Uterus (tissue), 4 donors: ENCODE data around the gene TNFRSF4. TPM values are rescaled to one million over a fixed set of nuclear protein-coding genes. Genes with fewer than 3 reads are reported as not detected.

Source experiments
- DNase-seq, 2 donors: peaks; one replicate each; pipeline ENCODE4 v3.0.0-alpha.2; 2019 to 2020
- H3K27ac ChIP-seq, 2 donors: fragments of 200-600 bp; sonication (generic); 1 replicate in 1 of 2; 2 replicates in 1 of 2; pipeline ENCODE4 v1.5.1; 2016 to 2018
- H3K27me3 ChIP-seq, 2 donors: fragments of 200-600 bp; sonication (generic); one replicate each; pipeline ENCODE4 v1.5.1; 2018 to 2019; ENCODE audit warnings: control low read depth in 1 of 2
- H3K36me3 ChIP-seq, 2 donors: fragments of 200-600 bp; sonication (generic); one replicate each; pipeline ENCODE4 v1.5.1; 2019; ENCODE audit warnings: control low read depth in 1 of 2
- H3K4me1 ChIP-seq, 2 donors: fragments of 200-600 bp; sonication (generic); one replicate each; pipeline ENCODE4 v1.5.1; 2018 to 2019; ENCODE audit warnings: control low read depth in 1 of 2
- H3K4me3 ChIP-seq, 2 donors: fragments of 200-600 bp; sonication (generic); 1 replicate in 1 of 2; 2 replicates in 1 of 2; pipeline ENCODE4 v1.5.1; 2018 to 2019; ENCODE audit warnings: mild to moderate bottlenecking in 1 of 2
- H3K9me3 ChIP-seq, 2 donors: fragments of 200-600 bp; sonication (generic); one replicate each; pipeline ENCODE4 v1.5.1; 2019; ENCODE audit warnings: control low read depth in 1 of 2
- POLR2A ChIP-seq, 2 donors: fragments of 450-650 bp; IDR thresholded peaks; one replicate each; pipeline ENCODE4 v1.6.1; 2016; ENCODE audit warnings: antibody characterized with exemption in 2 of 2, mild to moderate bottlenecking in 1 of 2, moderate library complexity in 1 of 2
- intact Hi-C: fragments of 100-400 bp; cut with DNase I; formaldehyde crosslinking; loops from one replicate; pipeline ENCODE4 v1.15.1; 2023; ENCODE audit warnings: low total_unique reads
- total RNA-seq, 4 donors: library from RNA; depleted of rRNA in 3 of 4; stranded (reverse); fragments of >200 nt in 3 of 4; gene quantifications; one replicate each; pipeline versions ENCODE4 v1.1.0 to v1.2.4, GENCODE V29; 2014 to 2023
- TF ChIP-seq, protein P1 (sequence below), 4 experiments: fragments of 200-600 bp in 2 of 4; fragments of 450-650 bp in 2 of 4; sonication (generic) in 2 of 4; IDR thresholded peaks; one replicate each; pipeline ENCODE4 v1.5.1; 2016 to 2019; ENCODE audit warnings: antibody characterized with exemption in 4 of 4, mild to moderate bottlenecking in 2 of 4, moderate library complexity in 1 of 4
- donor health status: DM: yes; HTN: yes; CAD: no.

TNFRSF4 gene
- total RNA-seq, 4 donors from 2014 or later = 1.3 to 1.5 TPM; not detected in 2

- no peak for TF ChIP-seq POLR2A (IDR thresholded peaks at IDR 0.05)
- TF ChIP-seq, protein P1, sequence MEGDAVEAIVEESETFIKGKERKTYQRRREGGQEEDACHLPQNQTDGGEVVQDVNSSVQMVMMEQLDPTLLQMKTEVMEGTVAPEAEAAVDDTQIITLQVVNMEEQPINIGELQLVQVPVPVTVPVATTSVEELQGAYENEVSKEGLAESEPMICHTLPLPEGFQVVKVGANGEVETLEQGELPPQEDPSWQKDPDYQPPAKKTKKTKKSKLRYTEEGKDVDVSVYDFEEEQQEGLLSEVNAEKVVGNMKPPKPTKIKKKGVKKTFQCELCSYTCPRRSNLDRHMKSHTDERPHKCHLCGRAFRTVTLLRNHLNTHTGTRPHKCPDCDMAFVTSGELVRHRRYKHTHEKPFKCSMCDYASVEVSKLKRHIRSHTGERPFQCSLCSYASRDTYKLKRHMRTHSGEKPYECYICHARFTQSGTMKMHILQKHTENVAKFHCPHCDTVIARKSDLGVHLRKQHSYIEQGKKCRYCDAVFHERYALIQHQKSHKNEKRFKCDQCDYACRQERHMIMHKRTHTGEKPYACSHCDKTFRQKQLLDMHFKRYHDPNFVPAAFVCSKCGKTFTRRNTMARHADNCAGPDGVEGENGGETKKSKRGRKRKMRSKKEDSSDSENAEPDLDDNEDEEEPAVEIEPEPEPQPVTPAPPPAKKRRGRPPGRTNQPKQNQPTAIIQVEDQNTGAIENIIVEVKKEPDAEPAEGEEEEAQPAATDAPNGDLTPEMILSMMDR (IDR thresholded peaks at IDR 0.05) = no peak
- no peak for DNase-seq
- Histone ChIP-seq H3K4me3 (no peak overlapping the region), H3K27ac (no peak overlapping the region), H3K27me3 (peaks cover 0 to 4% of the 10 kb centered on the region in 2 donors), H3K36me3 (no peaks in the 10 kb centered on the region), H3K9me3 (no peaks in the 10 kb centered on the region), H3K4me1 (peaks cover 0 to 20% of the 10 kb centered on the region in 2 donors)
- intact Hi-C loops = no loop called here
Measured at GRCh38 chr1:1204998-1205768, 8.8 kb downstream of the TNFRSF4 start.

- intact Hi-C loops = no loop called here
- Histone ChIP-seq H3K36me3 (no peaks in the 10 kb centered on the region), H3K9me3 (no peaks in the 10 kb centered on the region), H3K27ac (no peak overlapping the region), H3K4me3 (no peak overlapping the region), H3K27me3 (peaks cover 0 to 4% of the 10 kb centered on the region in 2 donors), H3K4me1 (peaks cover 0 to 20% of the 10 kb centered on the region in 2 donors)
- no peak for DNase-seq
- no peak for TF ChIP-seq POLR2A (IDR thresholded peaks at IDR 0.05)
- TF ChIP-seq, protein P1 (IDR thresholded peaks at IDR 0.05) = no peak
Measured at GRCh38 chr1:1204425-1204920, 9.5 kb downstream of the TNFRSF4 start.

DNA sequence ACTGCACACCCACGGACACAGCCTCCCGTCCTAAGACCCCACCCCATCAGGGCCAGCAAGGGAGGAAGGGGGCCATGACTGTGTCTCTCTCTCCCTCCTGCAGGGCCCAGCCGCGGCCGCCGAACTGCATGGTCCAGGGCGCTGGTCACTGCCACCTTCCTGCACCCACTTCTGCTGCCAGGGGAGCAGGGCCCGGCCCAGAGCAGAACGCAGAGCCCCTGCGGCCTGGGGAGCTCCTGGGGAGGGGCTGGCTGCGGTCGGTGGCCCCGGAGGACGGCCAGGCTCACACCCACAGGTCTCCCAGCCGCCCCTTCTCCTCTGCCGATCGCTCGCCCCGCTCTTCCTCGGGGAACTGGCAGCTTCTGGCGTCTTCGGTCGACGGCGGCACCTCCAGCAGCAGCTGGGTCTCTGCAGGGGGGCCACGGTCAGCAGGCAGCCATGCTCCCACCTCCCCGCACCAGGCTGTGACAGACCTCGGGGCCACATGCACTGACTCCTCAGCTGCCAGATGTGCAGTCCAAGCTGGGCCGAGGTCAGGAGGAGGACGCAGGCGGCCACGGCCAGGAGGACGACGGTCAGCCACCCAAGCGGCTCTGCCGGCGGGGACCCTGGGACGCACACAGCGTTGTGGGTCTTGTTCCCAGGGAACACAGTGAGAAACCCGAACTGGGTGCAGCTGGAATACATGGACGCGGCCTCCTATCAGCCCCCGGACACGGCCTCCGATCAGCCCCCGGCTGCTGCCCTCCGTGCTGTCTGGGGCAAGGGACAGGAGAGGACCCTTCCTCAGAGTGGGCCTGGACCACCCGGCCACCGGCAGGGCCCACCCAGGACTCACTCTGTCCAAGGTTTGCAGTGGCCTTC is 10.2 kb downstream of the TNFRSF4 start:
- intact Hi-C loops = no loop called here
- TF ChIP-seq POLR2A (IDR thresholded peaks at IDR 0.05) = no peak
- TF ChIP-seq, protein P1 (IDR thresholded peaks at IDR 0.05) = no peak
- Histone ChIP-seq H3K36me3 (no peaks in the 10 kb centered on the region), H3K27me3 (peaks cover 0 to 4% of the 10 kb centered on the region in 2 donors), H3K9me3 (no peaks in the 10 kb centered on the region), H3K4me3 (no peak overlapping the region), H3K27ac (no peak overlapping the region), H3K4me1 (peaks cover 0 to 20% of the 10 kb centered on the region in 2 donors)
- no peak for DNase-seq

GRCh38 chr1:1202831-1203560 is 11.0 kb downstream of the TNFRSF4 start:
- intact Hi-C loops = no loop called here
- no peak for TF ChIP-seq POLR2A (IDR thresholded peaks at IDR 0.05)
- TF ChIP-seq, protein P1 (IDR thresholded peaks at IDR 0.05) = no peak

More at GRCh38 chr1:1202831-1203560, 11.0 kb downstream of the TNFRSF4 start:
- H3K4me1 ChIP-seq = peaks cover 0 to 14% of the 10 kb centered on the region in 2 donors
- no peak overlapping the region for H3K4me3 ChIP-seq
- H3K9me3 ChIP-seq = no peaks in the 10 kb centered on the region
- no peak for DNase-seq
- peaks cover 0 to 4% of the 10 kb centered on the region in 2 donors for H3K27me3 ChIP-seq
- H3K27ac ChIP-seq = no peak overlapping the region
- H3K36me3 ChIP-seq = no peaks in the 10 kb centered on the region
